ENCODE measurements around the gene SULT1E1. TPM values are rescaled to one million over a fixed set of nuclear protein-coding genes. Genes with fewer than 3 reads are reported as not detected.

SULT1E1 gene
- total and polyA plus RNA-seq, 4 donors: 1.8 to 63.0 (median 20.4) TPM

GRCh38 chr4:69823481-69824186, 36.3 kb downstream of the SULT1E1 start:
- Histone ChIP-seq H3K36me3 (ENCODE audit: control insufficient read depth in 4 of 4, insufficient read depth in 3 of 4, low read depth in 1 of 4, low read length in 3 of 4) (no peaks in the 10 kb centered on the region), H3K4me3 (ENCODE audit: low read depth in 1 of 3, low read length in 3 of 3) (no peak overlapping the region), H3K4me1 (ENCODE audit: control insufficient read depth in 4 of 4, insufficient read depth in 4 of 4, low read length in 3 of 4) (peaks cover 2 to 12% (median 4%) of the 10 kb centered on the region in 4 donors), H3K9me3 (ENCODE audit: control insufficient read depth in 4 of 4, low read length in 3 of 4) (no peaks in the 10 kb centered on the region), H3K27ac (ENCODE audit: low read depth in 1 of 2, low read length in 2 of 2) (peak overlapping the region; percentile 9 to 59), H3K9ac (ENCODE audit: low read depth in 1 of 2, low read length in 2 of 2) (no peak overlapping the region), H3K27me3 (ENCODE audit: control insufficient read depth in 4 of 4, insufficient read depth in 4 of 4, low read length in 3 of 4) (no peaks in the 10 kb centered on the region)
- no peak for DNase-seq (ENCODE audit: low spot score)
- 37% methylated on average over 8 of the region's 8 CpGs for WGBS
- TF ChIP-seq NR2F2 (IDR thresholded peaks at IDR 0.05) (no peak), HNF4A (conservative IDR thresholded peaks at IDR 0.05) (peak; percentile 90 to 91), SP1 (IDR thresholded peaks at IDR 0.05) (peak; percentile 87), YY1 (IDR thresholded peaks at IDR 0.05) (peak; percentile 56), ATF3 (IDR thresholded peaks at IDR 0.05) (no peak), CTCF (IDR thresholded peaks at IDR 0.05; ENCODE audit: low read depth, low read length, missing input control) (peak; percentile 87), FOXA2 (IDR thresholded peaks at IDR 0.05) (peak; percentile 94), HNF4G (IDR thresholded peaks at IDR 0.05) (peak; percentile 67), ZBTB33 (IDR thresholded peaks at IDR 0.05) (peak; percentile 58), RXRA (IDR thresholded peaks at IDR 0.05) (peak; percentile 75 to 78), TAF1 (conservative IDR thresholded peaks at IDR 0.05) (peak; percentile 25), EGR1 (IDR thresholded peaks at IDR 0.05; ENCODE audit: low read depth in 2 of 2) (no peak), FOXA1 (IDR thresholded peaks at IDR 0.05) (peak; percentile 96), RAD21 (IDR thresholded peaks at IDR 0.05) (peak; percentile 95), MAX (IDR thresholded peaks at IDR 0.05) (peak; percentile 80), JUND (IDR thresholded peaks at IDR 0.05) (peak; percentile 47 to 71), GABPA (IDR thresholded peaks at IDR 0.05 in 1 of 2, conservative IDR thresholded peaks at IDR 0.05 in 1 of 2) (no peak), REST (IDR thresholded peaks at IDR 0.05) (peak; percentile 41)
